WTC11 (cell line): ENCODE data around the gene ZNF606. TPM values are rescaled to one million over a fixed set of nuclear protein-coding genes. Genes with fewer than 3 reads are reported as not detected.

Experiments used
- ATAC-seq: fragments of 200-7000 bp; cut with Tn5 transposase; 2 replicates; pipeline ENCODE4 v1.10.0; 2021; ENCODE audit warnings: mild to moderate bottlenecking, moderate library complexity
- CTCF ChIA-PET: fragments of 300-600 bp; sonication (Branson Sonifier 250); formaldehyde crosslinking; loops from one replicate; lab custom pipeline; 2021; ENCODE audit warnings: antibody characterized with exemption; lab: Charles Lee
- POLR2A ChIA-PET: fragments of 350-600 bp; sonication (Branson Sonifier 250); formaldehyde crosslinking; loops from one replicate; lab custom pipeline; 2021; ENCODE audit warnings: antibody characterized with exemption; lab: Charles Lee
- DNase-seq: peaks from one replicate; pipeline ENCODE4 v3.0.0; 2021; ENCODE audit warnings: low spot score
- H3K27ac Mint-ChIP-seq: 2 replicates; pipeline ENCODE4 v1.8.0; 2021; ENCODE audit warnings: mixed read lengths
- H3K27me3 Mint-ChIP-seq: 2 replicates; pipeline ENCODE4 v1.8.0; 2021; ENCODE audit warnings: low read depth, mild to moderate bottlenecking, moderate library complexity, mixed read lengths
- H3K36me3 Mint-ChIP-seq: 2 replicates; pipeline ENCODE4 v1.8.0; 2021; ENCODE audit warnings: mixed read lengths
- H3K4me1 Mint-ChIP-seq: 2 replicates; pipeline ENCODE4 v1.8.0; 2022; ENCODE audit warnings: mixed read lengths
- H3K4me3 Mint-ChIP-seq: 2 replicates; pipeline ENCODE4 v1.8.0; 2021; ENCODE audit warnings: mild to moderate bottlenecking, moderate library complexity, mixed read lengths
- H3K9me3 Mint-ChIP-seq: 2 replicates; pipeline ENCODE4 v1.8.0; 2021; ENCODE audit warnings: mixed read lengths
- FOXK1 ChIP-seq: sonication (generic); formaldehyde crosslinking; IDR thresholded peaks from 2 replicates; pipeline ENCODE4 v1.8.0; 2022; ENCODE audit warnings: mild to moderate bottlenecking, moderate library complexity, missing genetic modification reagents
- FOXP1 ChIP-seq: sonication (generic); formaldehyde crosslinking; IDR thresholded peaks from 2 replicates; pipeline ENCODE4 v1.8.0; 2022; ENCODE audit warnings: missing genetic modification reagents, mild to moderate bottlenecking, moderate library complexity, borderline replicate concordance
- GRHL2 ChIP-seq: fragments of 250-450 bp; sonication (Bioruptor Pico); IDR thresholded peaks from 2 replicates; pipeline ENCODE4 v1.8.0; 2022; ENCODE audit warnings: mild to moderate bottlenecking, moderate library complexity; ENCODE audit not compliant: insufficient replicate concordance, severe bottlenecking
- HMGA2 ChIP-seq: fragments of 250-450 bp; sonication (Bioruptor Pico); IDR thresholded peaks from 2 replicates; pipeline ENCODE4 v1.4.0; 2021; ENCODE audit warnings: mild to moderate bottlenecking, moderate library complexity
- HMGXB4 ChIP-seq: sonication (generic); formaldehyde crosslinking; IDR thresholded peaks from 2 replicates; pipeline ENCODE4 v1.8.1; 2023; ENCODE audit warnings: mild to moderate bottlenecking, moderate library complexity, missing genetic modification reagents
- JUN ChIP-seq: sonication (generic); formaldehyde crosslinking; IDR thresholded peaks from 2 replicates; pipeline ENCODE4 v1.8.0; 2023; ENCODE audit warnings: mild to moderate bottlenecking, missing genetic modification reagents
- NFE2L1 ChIP-seq: sonication (generic); formaldehyde crosslinking; IDR thresholded peaks from 2 replicates; pipeline ENCODE4 v1.8.1; 2023; ENCODE audit warnings: missing genetic modification reagents
- NFYB ChIP-seq: sonication (generic); formaldehyde crosslinking; conservative IDR thresholded peaks from 2 replicates; pipeline ENCODE4 v1.8.0; 2022; ENCODE audit warnings: low read depth, missing genetic modification reagents
- NR2C2 ChIP-seq: sonication (generic); formaldehyde crosslinking; IDR thresholded peaks from 2 replicates; pipeline ENCODE4 v1.8.0; 2022; ENCODE audit warnings: mild to moderate bottlenecking, missing genetic modification reagents
- OVOL2 ChIP-seq: fragments of 250-450 bp; sonication (Bioruptor Pico); IDR thresholded peaks from 2 replicates; pipeline ENCODE4 v1.9.0; 2021; ENCODE audit warnings: mild to moderate bottlenecking, borderline replicate concordance
- RORB ChIP-seq: fragments of 250-450 bp; sonication (Bioruptor Pico); IDR thresholded peaks from 2 replicates; pipeline ENCODE4 v1.9.0; 2021; ENCODE audit warnings: mild to moderate bottlenecking
- SMAD4 ChIP-seq: sonication (generic); formaldehyde crosslinking; IDR thresholded peaks from 2 replicates; pipeline ENCODE4 v1.8.0; 2022; ENCODE audit warnings: mild to moderate bottlenecking, missing genetic modification reagents
- SP1 ChIP-seq: sonication (generic); formaldehyde crosslinking; conservative IDR thresholded peaks from 2 replicates; pipeline ENCODE4 v1.8.1; 2022; ENCODE audit warnings: missing genetic modification reagents
- ZNF232 ChIP-seq: sonication (generic); formaldehyde crosslinking; IDR thresholded peaks from 2 replicates; pipeline ENCODE4 v1.8.0; 2022; ENCODE audit warnings: mild to moderate bottlenecking, missing genetic modification reagents
- ZNF396 ChIP-seq: fragments of 250-450 bp; sonication (Bioruptor Pico); IDR thresholded peaks from 2 replicates; pipeline ENCODE4 v1.8.0; 2021; ENCODE audit warnings: mild to moderate bottlenecking, moderate library complexity, borderline replicate concordance
- ZNF416 ChIP-seq: fragments of 250-450 bp; sonication (Bioruptor Pico); IDR thresholded peaks from 2 replicates; pipeline ENCODE4 v1.9.0; 2021; ENCODE audit warnings: mild to moderate bottlenecking, inconsistent platforms
- total RNA-seq: library from RNA; stranded (reverse); gene quantifications from 3 replicates; pipeline ENCODE4 v1.2.3, GENCODE V29; 2021
- TF ChIP-seq, protein P1 (sequence below): sonication (generic); formaldehyde crosslinking; IDR thresholded peaks from 2 replicates; pipeline ENCODE4 v1.8.1; 2023; ENCODE audit warnings: mild to moderate bottlenecking, missing genetic modification reagents, borderline replicate concordance
- TF ChIP-seq, protein P2 (sequence below): sonication (generic); formaldehyde crosslinking; IDR thresholded peaks from 2 replicates; pipeline ENCODE4 v1.8.0; 2022; ENCODE audit warnings: missing genetic modification reagents
- TF ChIP-seq, protein P3 (sequence below): sonication (generic); formaldehyde crosslinking; IDR thresholded peaks from 2 replicates; pipeline ENCODE4 v1.8.1; 2022; ENCODE audit warnings: mild to moderate bottlenecking, moderate library complexity, missing genetic modification reagents
- TF ChIP-seq, protein P4 (sequence below): sonication (generic); formaldehyde crosslinking; IDR thresholded peaks from 2 replicates; pipeline ENCODE4 v1.8.1; 2023; ENCODE audit warnings: mild to moderate bottlenecking, missing genetic modification reagents
- TF ChIP-seq, protein P5 (sequence below): sonication (generic); formaldehyde crosslinking; IDR thresholded peaks from 2 replicates; pipeline ENCODE4 v1.8.0; 2022; ENCODE audit warnings: mild to moderate bottlenecking, missing genetic modification reagents

ZNF606 gene
- total RNA-seq, 1 experiment from 2014 or later: 26.1 TPM

DNA sequence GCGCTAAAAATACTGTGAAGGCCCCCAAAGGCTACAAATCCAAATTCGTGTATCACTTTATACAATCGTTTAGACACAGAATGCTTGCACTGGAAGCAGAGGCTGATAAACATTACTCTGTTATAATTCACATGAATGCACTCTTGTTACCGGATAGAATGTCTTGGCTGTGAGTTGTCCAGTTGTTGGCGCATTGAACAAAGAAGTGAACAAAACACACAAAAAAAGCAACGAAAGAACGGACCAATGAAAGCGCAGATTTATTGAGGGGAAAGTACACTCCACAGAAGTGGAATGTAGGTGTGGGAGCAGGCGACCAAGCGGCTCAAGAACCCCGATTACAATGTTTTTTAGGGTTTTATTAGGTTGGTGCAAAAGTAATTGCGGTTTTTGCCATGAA, 66.9 kb downstream of the ZNF606 start (continued):
- TF ChIP-seq, protein P1, sequence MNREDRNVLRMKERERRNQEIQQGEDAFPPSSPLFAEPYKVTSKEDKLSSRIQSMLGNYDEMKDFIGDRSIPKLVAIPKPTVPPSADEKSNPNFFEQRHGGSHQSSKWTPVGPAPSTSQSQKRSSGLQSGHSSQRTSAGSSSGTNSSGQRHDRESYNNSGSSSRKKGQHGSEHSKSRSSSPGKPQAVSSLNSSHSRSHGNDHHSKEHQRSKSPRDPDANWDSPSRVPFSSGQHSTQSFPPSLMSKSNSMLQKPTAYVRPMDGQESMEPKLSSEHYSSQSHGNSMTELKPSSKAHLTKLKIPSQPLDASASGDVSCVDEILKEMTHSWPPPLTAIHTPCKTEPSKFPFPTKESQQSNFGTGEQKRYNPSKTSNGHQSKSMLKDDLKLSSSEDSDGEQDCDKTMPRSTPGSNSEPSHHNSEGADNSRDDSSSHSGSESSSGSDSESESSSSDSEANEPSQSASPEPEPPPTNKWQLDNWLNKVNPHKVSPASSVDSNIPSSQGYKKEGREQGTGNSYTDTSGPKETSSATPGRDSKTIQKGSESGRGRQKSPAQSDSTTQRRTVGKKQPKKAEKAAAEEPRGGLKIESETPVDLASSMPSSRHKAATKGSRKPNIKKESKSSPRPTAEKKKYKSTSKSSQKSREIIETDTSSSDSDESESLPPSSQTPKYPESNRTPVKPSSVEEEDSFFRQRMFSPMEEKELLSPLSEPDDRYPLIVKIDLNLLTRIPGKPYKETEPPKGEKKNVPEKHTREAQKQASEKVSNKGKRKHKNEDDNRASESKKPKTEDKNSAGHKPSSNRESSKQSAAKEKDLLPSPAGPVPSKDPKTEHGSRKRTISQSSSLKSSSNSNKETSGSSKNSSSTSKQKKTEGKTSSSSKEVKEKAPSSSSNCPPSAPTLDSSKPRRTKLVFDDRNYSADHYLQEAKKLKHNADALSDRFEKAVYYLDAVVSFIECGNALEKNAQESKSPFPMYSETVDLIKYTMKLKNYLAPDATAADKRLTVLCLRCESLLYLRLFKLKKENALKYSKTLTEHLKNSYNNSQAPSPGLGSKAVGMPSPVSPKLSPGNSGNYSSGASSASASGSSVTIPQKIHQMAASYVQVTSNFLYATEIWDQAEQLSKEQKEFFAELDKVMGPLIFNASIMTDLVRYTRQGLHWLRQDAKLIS (CRISPR knock-in tag): no peak
- no peak for TF ChIP-seq RORB (CRISPR knock-in tag)
- TF ChIP-seq HMGXB4: no peak
- TF ChIP-seq NR2C2 (CRISPR knock-in tag): no peak
- TF ChIP-seq ZNF396 (CRISPR knock-in tag): no peak
- TF ChIP-seq, all 79 proteins: peak for 0

DNA sequence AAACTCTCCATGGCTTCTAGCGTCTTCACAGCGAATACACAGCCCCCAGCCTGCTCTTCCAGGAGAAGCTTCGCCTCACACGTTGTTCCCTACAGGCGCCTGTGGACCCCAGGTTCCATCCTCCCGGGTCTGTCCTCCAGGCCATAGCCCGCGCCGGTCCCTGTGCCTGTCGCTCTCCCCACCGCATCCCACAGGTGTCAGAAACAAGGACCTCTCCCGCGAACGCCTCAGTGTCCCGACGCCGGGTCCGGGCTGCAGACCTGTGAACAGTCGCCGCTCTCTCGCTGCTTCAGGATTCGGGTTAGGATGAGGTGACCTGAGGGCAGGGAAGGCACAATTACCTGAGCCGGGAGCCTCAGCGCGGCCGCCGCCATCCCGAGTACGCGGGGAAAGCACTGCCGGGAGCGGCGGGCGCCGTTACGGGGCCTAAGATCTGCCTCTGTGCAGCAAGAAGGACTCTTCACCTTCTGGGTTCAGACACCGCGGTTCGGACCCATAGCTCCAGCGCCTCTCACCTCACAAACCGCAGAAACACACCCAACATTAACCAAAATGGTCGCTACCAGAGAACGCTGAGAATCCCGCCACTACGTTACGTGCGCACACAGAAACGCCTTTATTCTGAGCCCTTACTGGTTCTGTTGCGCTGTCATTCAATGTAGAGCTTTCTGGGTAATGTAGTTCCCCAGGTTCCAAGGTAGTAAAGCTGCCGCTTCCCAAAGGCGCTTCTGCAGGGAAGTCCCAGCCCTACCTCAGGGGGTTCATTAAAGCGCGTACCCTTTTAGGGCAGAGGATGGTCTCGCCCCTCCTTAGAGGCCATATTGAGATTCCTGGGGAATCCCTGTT, 67.6 kb downstream of the ZNF606 start, which contains the start of gene ZNF418:
Gene ZNF418 (minus strand): TSS at position 583 of the 846 bp plus-strand sequence. CDS start 1,580 bp downstream, outside the sequence.
- peaks cover 2% of the 10 kb centered on the region for H3K9me3 Mint-ChIP-seq
- ChIA-PET CTCF (interaction anchor here (0.6 to 1.2 kb wide), 9 partner anchors 13 to 223 kb away, joined by 3 to 4 read pairs (median 3); partner anchors contain the start of gene ZNF417), POLR2A (interaction anchor here (0.5 to 1.8 kb wide), 11 partner anchors 18 to 321 kb away, joined by 3 to 13 read pairs (median 3); partner anchors contain the start of genes ZNF134, ZNF135, ZNF417 and ZNF586)
- ATAC-seq: peak; percentile 99
- H3K27me3 Mint-ChIP-seq: no peaks in the 10 kb centered on the region
- peak within 1 kb of the TSS; percentile 98 for H3K27ac Mint-ChIP-seq
- peaks cover 14% of the 10 kb centered on the region for H3K4me1 Mint-ChIP-seq
- peaks cover 52% of the 10 kb centered on the region for H3K36me3 Mint-ChIP-seq
- H3K4me3 Mint-ChIP-seq: peak within 1 kb of the TSS; percentile 100
- DNase-seq: peak; percentile 71
- TF ChIP-seq ZNF416 (peak; percentile 78; the same call in 1 of the 2 replicates), HMGA2 (CRISPR knock-in tag) (no peak), NFE2L1 (0 out of 2 replicates have a peak, but pooled peaks have one; percentile 26), GRHL2 (CRISPR knock-in tag) (no peak), ZNF232 (0 out of 2 replicates have a peak, but pooled peaks have one; percentile 50), SP1 (CRISPR knock-in tag) (peak; percentile 76), FOXK1 (no peak), HMGXB4 (peak; percentile 71), FOXP1 (CRISPR knock-in tag) (peak; percentile 83; the same call in 1 of the 2 replicates), SMAD4 (CRISPR knock-in tag) (0 out of 2 replicates have a peak, but pooled peaks have one; percentile 41), OVOL2 (no peak), JUN (CRISPR knock-in tag) (no peak), NFYB (CRISPR knock-in tag) (peak; percentile 77)
- TF ChIP-seq, protein P2, sequence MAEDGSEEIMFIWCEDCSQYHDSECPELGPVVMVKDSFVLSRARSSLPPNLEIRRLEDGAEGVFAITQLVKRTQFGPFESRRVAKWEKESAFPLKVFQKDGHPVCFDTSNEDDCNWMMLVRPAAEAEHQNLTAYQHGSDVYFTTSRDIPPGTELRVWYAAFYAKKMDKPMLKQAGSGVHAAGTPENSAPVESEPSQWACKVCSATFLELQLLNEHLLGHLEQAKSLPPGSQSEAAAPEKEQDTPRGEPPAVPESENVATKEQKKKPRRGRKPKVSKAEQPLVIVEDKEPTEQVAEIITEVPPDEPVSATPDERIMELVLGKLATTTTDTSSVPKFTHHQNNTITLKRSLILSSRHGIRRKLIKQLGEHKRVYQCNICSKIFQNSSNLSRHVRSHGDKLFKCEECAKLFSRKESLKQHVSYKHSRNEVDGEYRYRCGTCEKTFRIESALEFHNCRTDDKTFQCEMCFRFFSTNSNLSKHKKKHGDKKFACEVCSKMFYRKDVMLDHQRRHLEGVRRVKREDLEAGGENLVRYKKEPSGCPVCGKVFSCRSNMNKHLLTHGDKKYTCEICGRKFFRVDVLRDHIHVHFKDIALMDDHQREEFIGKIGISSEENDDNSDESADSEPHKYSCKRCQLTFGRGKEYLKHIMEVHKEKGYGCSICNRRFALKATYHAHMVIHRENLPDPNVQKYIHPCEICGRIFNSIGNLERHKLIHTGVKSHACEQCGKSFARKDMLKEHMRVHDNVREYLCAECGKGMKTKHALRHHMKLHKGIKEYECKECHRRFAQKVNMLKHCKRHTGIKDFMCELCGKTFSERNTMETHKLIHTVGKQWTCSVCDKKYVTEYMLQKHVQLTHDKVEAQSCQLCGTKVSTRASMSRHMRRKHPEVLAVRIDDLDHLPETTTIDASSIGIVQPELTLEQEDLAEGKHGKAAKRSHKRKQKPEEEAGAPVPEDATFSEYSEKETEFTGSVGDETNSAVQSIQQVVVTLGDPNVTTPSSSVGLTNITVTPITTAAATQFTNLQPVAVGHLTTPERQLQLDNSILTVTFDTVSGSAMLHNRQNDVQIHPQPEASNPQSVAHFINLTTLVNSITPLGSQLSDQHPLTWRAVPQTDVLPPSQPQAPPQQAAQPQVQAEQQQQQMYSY (CRISPR knock-in tag): peak; percentile 87
- TF ChIP-seq, protein P3, sequence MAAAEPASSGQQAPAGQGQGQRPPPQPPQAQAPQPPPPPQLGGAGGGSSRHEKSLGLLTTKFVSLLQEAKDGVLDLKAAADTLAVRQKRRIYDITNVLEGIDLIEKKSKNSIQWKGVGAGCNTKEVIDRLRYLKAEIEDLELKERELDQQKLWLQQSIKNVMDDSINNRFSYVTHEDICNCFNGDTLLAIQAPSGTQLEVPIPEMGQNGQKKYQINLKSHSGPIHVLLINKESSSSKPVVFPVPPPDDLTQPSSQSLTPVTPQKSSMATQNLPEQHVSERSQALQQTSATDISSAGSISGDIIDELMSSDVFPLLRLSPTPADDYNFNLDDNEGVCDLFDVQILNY (CRISPR knock-in tag): peak; percentile 62; the same call in 1 of the 2 replicates
- TF ChIP-seq, protein P4, sequence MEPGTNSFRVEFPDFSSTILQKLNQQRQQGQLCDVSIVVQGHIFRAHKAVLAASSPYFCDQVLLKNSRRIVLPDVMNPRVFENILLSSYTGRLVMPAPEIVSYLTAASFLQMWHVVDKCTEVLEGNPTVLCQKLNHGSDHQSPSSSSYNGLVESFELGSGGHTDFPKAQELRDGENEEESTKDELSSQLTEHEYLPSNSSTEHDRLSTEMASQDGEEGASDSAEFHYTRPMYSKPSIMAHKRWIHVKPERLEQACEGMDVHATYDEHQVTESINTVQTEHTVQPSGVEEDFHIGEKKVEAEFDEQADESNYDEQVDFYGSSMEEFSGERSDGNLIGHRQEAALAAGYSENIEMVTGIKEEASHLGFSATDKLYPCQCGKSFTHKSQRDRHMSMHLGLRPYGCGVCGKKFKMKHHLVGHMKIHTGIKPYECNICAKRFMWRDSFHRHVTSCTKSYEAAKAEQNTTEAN (CRISPR knock-in tag): 0 out of 2 replicates have a peak, but pooled peaks have one; percentile 62
- TF ChIP-seq, protein P5, sequence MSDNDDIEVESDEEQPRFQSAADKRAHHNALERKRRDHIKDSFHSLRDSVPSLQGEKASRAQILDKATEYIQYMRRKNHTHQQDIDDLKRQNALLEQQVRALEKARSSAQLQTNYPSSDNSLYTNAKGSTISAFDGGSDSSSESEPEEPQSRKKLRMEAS (CRISPR knock-in tag): 0 out of 2 replicates have a peak, but pooled peaks have one; percentile 26
